ENCODE data around the gene SLC33A1. TPM values are rescaled to one million over a fixed set of nuclear protein-coding genes. Genes with fewer than 3 reads are reported as not detected.

The SLC33A1 gene
- total RNA-seq, 1 donor from 2014 or later = 27.0 TPM

GRCh38 chr3:155785662-155786295, 68.4 kb downstream of the SLC33A1 start:
- no peaks in the 10 kb centered on the region for H3K4me1 ChIP-seq
- intact Hi-C loops (cut with DNase I) = no loop called here
- peaks cover 0 to 4% of the 10 kb centered on the region in 2 donors for H3K36me3 ChIP-seq
- no peak for DNase-seq (ENCODE audit: extremely low spot score in 2 of 2)
- H3K27me3 ChIP-seq = no peaks in the 10 kb centered on the region
- H3K27ac ChIP-seq = no peak overlapping the region
- TF ChIP-seq POLR2A (IDR thresholded peaks at IDR 0.05) (no peak), POLR2AphosphoS5 (IDR thresholded peaks at IDR 0.05; ENCODE audit: insufficient read depth in 1 of 2, low read depth in 1 of 2) (no peak), CTCF (IDR thresholded peaks at IDR 0.05) (no peak)
- H3K9me3 ChIP-seq = no peaks in the 10 kb centered on the region
- H3K4me3 ChIP-seq = no peak overlapping the region

- Histone ChIP-seq H3K27me3 (no peaks in the 10 kb centered on the region), H3K4me3 (no peak overlapping the region), H3K9me3 (no peaks in the 10 kb centered on the region), H3K4me1 (no peaks in the 10 kb centered on the region), H3K27ac (no peak overlapping the region), H3K36me3 (peaks cover 0 to 4% of the 10 kb centered on the region in 2 donors)
- DNase-seq (ENCODE audit: extremely low spot score in 2 of 2) = no peak
- intact Hi-C loops (cut with DNase I) = no loop called here
- no peak for TF ChIP-seq POLR2A (IDR thresholded peaks at IDR 0.05)
- TF ChIP-seq POLR2AphosphoS5 (IDR thresholded peaks at IDR 0.05; ENCODE audit: insufficient read depth in 1 of 2, low read depth in 1 of 2) = no peak
- TF ChIP-seq CTCF (IDR thresholded peaks at IDR 0.05) = no peak
Measured at GRCh38 chr3:155782390-155782953, 71.8 kb downstream of the SLC33A1 start.

GRCh38 chr3:155780291-155780690, 73.9 kb downstream of the SLC33A1 start:
- Histone ChIP-seq H3K27ac (no peak overlapping the region), H3K36me3 (peaks cover 0 to 4% of the 10 kb centered on the region in 2 donors), H3K27me3 (no peaks in the 10 kb centered on the region), H3K4me3 (no peak overlapping the region), H3K9me3 (no peaks in the 10 kb centered on the region), H3K4me1 (no peaks in the 10 kb centered on the region)
- intact Hi-C loops (cut with DNase I) = no loop called here
- no peak for TF ChIP-seq CTCF (IDR thresholded peaks at IDR 0.05)
- no peak for TF ChIP-seq POLR2AphosphoS5 (IDR thresholded peaks at IDR 0.05; ENCODE audit: insufficient read depth in 1 of 2, low read depth in 1 of 2)
- TF ChIP-seq POLR2A (IDR thresholded peaks at IDR 0.05) = no peak
- DNase-seq (ENCODE audit: extremely low spot score in 2 of 2) = no peak

GRCh38 chr3:155778462-155778861, 75.8 kb downstream of the SLC33A1 start:
- Histone ChIP-seq H3K27me3 (no peaks in the 10 kb centered on the region), H3K4me1 (no peaks in the 10 kb centered on the region), H3K4me3 (no peak overlapping the region), H3K36me3 (peaks cover 0 to 4% of the 10 kb centered on the region in 2 donors), H3K27ac (no peak overlapping the region), H3K9me3 (no peaks in the 10 kb centered on the region)
- no peak for TF ChIP-seq CTCF (IDR thresholded peaks at IDR 0.05)
- no peak for TF ChIP-seq POLR2A (IDR thresholded peaks at IDR 0.05)
- TF ChIP-seq POLR2AphosphoS5 (IDR thresholded peaks at IDR 0.05; ENCODE audit: insufficient read depth in 1 of 2, low read depth in 1 of 2) = no peak
- no peak for DNase-seq (ENCODE audit: extremely low spot score in 2 of 2)
- intact Hi-C loops (cut with DNase I) = no loop called here

- no peak for DNase-seq (ENCODE audit: extremely low spot score in 2 of 2)
- no peak overlapping the region for H3K4me3 ChIP-seq
- no peak overlapping the region for H3K27ac ChIP-seq
- no peaks in the 10 kb centered on the region for H3K36me3 ChIP-seq
- H3K9me3 ChIP-seq = no peaks in the 10 kb centered on the region
- H3K27me3 ChIP-seq = no peaks in the 10 kb centered on the region
- intact Hi-C loops (cut with DNase I) = no loop called here
- H3K4me1 ChIP-seq = no peaks in the 10 kb centered on the region
- TF ChIP-seq POLR2A (IDR thresholded peaks at IDR 0.05) (no peak), CTCF (IDR thresholded peaks at IDR 0.05) (no peak), POLR2AphosphoS5 (IDR thresholded peaks at IDR 0.05; ENCODE audit: insufficient read depth in 1 of 2, low read depth in 1 of 2) (no peak)
Measured at GRCh38 chr3:155772801-155773200, 81.4 kb downstream of the SLC33A1 start.

Data from vagina (tissue), 2 donors.